OCI-LY7 (cell line): ENCODE measurements around the gene LZTFL1.

Experiments
- CTCF ChIP-seq: fragments of 200-600 bp; sonication (generic); conservative IDR thresholded peaks from 2 replicates; pipeline ENCODE4 v1.5.1; 2014; ENCODE audit warnings: mild to moderate bottlenecking, antibody characterized with exemption, low read length, moderate library complexity, mixed read lengths
- EZH2phosphoT487 ChIP-seq: fragments of 200-600 bp; sonication (generic); IDR thresholded peaks from 2 replicates; pipeline ENCODE4 v1.6.1; 2018; ENCODE audit warnings: low read depth, borderline replicate concordance, mild to moderate bottlenecking, mixed run types, antibody characterized with exemption, low read length, moderate library complexity, mixed read lengths

GRCh38 chr3:45848392-45848791, 6.5 kb upstream of the LZTFL1 start:
- no peak for TF ChIP-seq CTCF
- TF ChIP-seq EZH2phosphoT487: no peak
